Uterus (tissue), 2 donors: ENCODE results near the gene THEMIS2.
"Not testable (repeated sequence)": the region's sequence is repeated elsewhere in the genome, so short reads cannot be mapped to it uniquely, and the experiment has no call there.

Source experiments
- POLR2A ChIP-seq, 2 donors: fragments of 450-650 bp; IDR thresholded peaks; one replicate each; pipeline ENCODE4 v1.6.1; 2016; ENCODE audit warnings: antibody characterized with exemption in 2 of 2, mild to moderate bottlenecking in 1 of 2, moderate library complexity in 1 of 2
- TF ChIP-seq, protein P1 (sequence below), 4 experiments: fragments of 200-600 bp in 2 of 4; fragments of 450-650 bp in 2 of 4; sonication (generic) in 2 of 4; IDR thresholded peaks; one replicate each; pipeline ENCODE4 v1.5.1; 2016 to 2019; ENCODE audit warnings: antibody characterized with exemption in 4 of 4, mild to moderate bottlenecking in 2 of 4, moderate library complexity in 1 of 4

DNA sequence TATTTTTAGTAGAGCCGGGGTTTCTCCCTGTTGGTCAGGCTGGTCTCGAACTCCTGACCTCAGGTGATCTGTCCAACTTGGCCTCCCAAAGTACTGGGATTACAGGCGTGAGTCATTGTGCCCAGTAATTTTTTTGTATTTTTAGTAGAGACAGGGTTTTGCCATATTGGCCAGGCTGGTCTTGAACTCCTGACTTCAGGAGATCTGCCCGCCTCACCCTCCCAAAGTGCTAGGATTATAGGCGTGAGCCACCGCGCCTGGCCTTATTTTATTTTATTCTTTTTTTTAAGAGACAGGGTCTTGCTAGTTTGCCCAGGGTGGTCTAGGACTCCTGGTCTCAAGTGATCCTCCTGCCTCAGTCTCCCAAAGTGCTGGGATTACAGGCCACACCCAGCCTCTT lies 1.3 kb upstream of the THEMIS2 start:
- not testable (repeated sequence) for TF ChIP-seq POLR2A (IDR thresholded peaks at IDR 0.05)
- TF ChIP-seq, protein P1, sequence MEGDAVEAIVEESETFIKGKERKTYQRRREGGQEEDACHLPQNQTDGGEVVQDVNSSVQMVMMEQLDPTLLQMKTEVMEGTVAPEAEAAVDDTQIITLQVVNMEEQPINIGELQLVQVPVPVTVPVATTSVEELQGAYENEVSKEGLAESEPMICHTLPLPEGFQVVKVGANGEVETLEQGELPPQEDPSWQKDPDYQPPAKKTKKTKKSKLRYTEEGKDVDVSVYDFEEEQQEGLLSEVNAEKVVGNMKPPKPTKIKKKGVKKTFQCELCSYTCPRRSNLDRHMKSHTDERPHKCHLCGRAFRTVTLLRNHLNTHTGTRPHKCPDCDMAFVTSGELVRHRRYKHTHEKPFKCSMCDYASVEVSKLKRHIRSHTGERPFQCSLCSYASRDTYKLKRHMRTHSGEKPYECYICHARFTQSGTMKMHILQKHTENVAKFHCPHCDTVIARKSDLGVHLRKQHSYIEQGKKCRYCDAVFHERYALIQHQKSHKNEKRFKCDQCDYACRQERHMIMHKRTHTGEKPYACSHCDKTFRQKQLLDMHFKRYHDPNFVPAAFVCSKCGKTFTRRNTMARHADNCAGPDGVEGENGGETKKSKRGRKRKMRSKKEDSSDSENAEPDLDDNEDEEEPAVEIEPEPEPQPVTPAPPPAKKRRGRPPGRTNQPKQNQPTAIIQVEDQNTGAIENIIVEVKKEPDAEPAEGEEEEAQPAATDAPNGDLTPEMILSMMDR (IDR thresholded peaks at IDR 0.05): not testable (repeated sequence)
